Endothelial cell of umbilical vein (primary cell): ENCODE measurements around the gene BCL2. TPM values are rescaled to one million over a fixed set of nuclear protein-coding genes. Genes with fewer than 3 reads are reported as not detected.

Source experiments
- BruUV-seq: library from RNA; stranded (reverse); fragments of 400-500 nt; replicated peaks from 2 replicates; lab custom pipeline; 2021; lab: Mats Ljungman, UMichigan
- CTCF ChIA-PET: fragments of 300-600, 350-600 bp; sonication (Branson Sonifier 250); formaldehyde crosslinking; loops from one replicate; lab custom pipeline; 2021; ENCODE audit warnings: antibody characterized with exemption, inconsistent platforms; lab: Charles Lee
- POLR2A ChIA-PET: fragments of 300-600, 350-600 bp; sonication (Branson Sonifier 250); formaldehyde crosslinking; loops from one replicate; lab custom pipeline; 2021; ENCODE audit warnings: antibody characterized with exemption, inconsistent platforms; lab: Charles Lee
- DNase-seq: peaks from one replicate; pipeline ENCODE4 v3.0.0-alpha.2; 2011; ENCODE audit warnings: low read depth, low spot score
- FAIRE-seq: peaks from 2 replicates; lab custom pipeline; 2011; peaks lifted over from hg19 to GRCh38; lab: Jason Lieb, UNC
- H2AFZ ChIP-seq: 2 replicates; pipeline ENCODE4 v1.6.0; 2012; ENCODE audit warnings: low read depth, low read length, control low read depth, inconsistent platforms
- H3K27ac ChIP-seq: 2 replicates; pipeline ENCODE4 v1.5.1; 2011; ENCODE audit warnings: low read depth, mild to moderate bottlenecking, control low read depth, low read length, moderate library complexity; ENCODE audit not compliant: insufficient read depth
- H3K27me3 ChIP-seq, 2 experiments: 2 replicates each; pipeline versions ENCODE4 v1.6.0 to v1.6.1; 2011; ENCODE audit warnings: low read length in 2 of 2, mixed read lengths in 1 of 2; ENCODE audit not compliant: control insufficient read depth in 2 of 2, insufficient read depth in 2 of 2
- H3K36me3 ChIP-seq, 2 experiments: 2 replicates in 1 of 2; 3 replicates in 1 of 2; pipeline ENCODE4 v1.5.1; 2011; ENCODE audit warnings: low read length in 2 of 2, mild to moderate bottlenecking in 1 of 2, moderate library complexity in 1 of 2; ENCODE audit not compliant: control insufficient read depth in 2 of 2, insufficient read depth in 2 of 2; ENCODE audit errors: extremely low read depth in 1 of 2
- H3K4me1 ChIP-seq: 3 replicates; pipeline ENCODE4 v1.5.1; 2011; ENCODE audit warnings: mild to moderate bottlenecking, low read length; ENCODE audit not compliant: control insufficient read depth, insufficient read depth; ENCODE audit errors: extremely low read depth
- H3K4me2 ChIP-seq: 2 replicates; pipeline ENCODE4 v1.6.1; 2011; ENCODE audit warnings: low read length, control low read depth, mixed read lengths; ENCODE audit not compliant: insufficient read depth
- H3K4me3 ChIP-seq, 3 experiments: fragments of 200-600 bp in 1 of 3; sonication (generic), shearing (Covaris generic) in 1 of 3; replicated peaks in 1 of 3; 2 replicates each; pipeline ENCODE4 v1.5.1; 2011 to 2016; ENCODE audit warnings: control low read depth in 3 of 3, low read length in 3 of 3, mild to moderate bottlenecking in 2 of 3, inconsistent platforms in 1 of 3, low read depth in 1 of 3, moderate library complexity in 1 of 3; ENCODE audit not compliant: insufficient read depth in 1 of 3
- H3K79me2 ChIP-seq: 2 replicates; pipeline ENCODE4 v1.6.0; 2012; ENCODE audit warnings: low read length, inconsistent platforms; ENCODE audit not compliant: control insufficient read depth, insufficient read depth
- H3K9ac ChIP-seq: replicated peaks from 2 replicates; pipeline ENCODE3; 2011; ENCODE audit warnings: low read length, control low read depth; ENCODE audit not compliant: insufficient read depth; ENCODE audit errors: extremely low read depth
- H3K9me1 ChIP-seq: replicated peaks from 3 replicates; pipeline ENCODE4 v1.6.0; 2011; ENCODE audit warnings: mild to moderate bottlenecking, low read length; ENCODE audit not compliant: control insufficient read depth, insufficient read depth; ENCODE audit errors: extremely low read depth
- H3K9me3 ChIP-seq: replicated peaks from 2 replicates; pipeline ENCODE4 v1.5.1; 2012; ENCODE audit warnings: low read length, inconsistent platforms; ENCODE audit not compliant: control insufficient read depth, insufficient read depth
- H4K20me1 ChIP-seq: replicated peaks from 2 replicates; pipeline ENCODE3; 2011; ENCODE audit warnings: mild to moderate bottlenecking, low read length; ENCODE audit not compliant: control insufficient read depth, insufficient read depth; ENCODE audit errors: extremely low read depth
- CTCF ChIP-seq, 2 donors: IDR thresholded peaks; 1 replicate in 1 of 2; 2 replicates in 1 of 2; pipeline ENCODE4 v1.5.1; 2011; ENCODE audit warnings: low read length in 2 of 2, mild to moderate bottlenecking in 2 of 2, moderate library complexity in 2 of 2, control low read depth in 1 of 2, inconsistent platforms in 1 of 2, low read depth in 1 of 2; ENCODE audit not compliant: insufficient read depth in 1 of 2; ENCODE audit errors: extremely low read depth in 1 of 2
- EZH2 ChIP-seq: IDR thresholded peaks from 2 replicates; pipeline ENCODE4 v1.6.1; 2012; ENCODE audit warnings: borderline replicate concordance, low read depth, mild to moderate bottlenecking, moderate library complexity, low read length, inconsistent platforms; ENCODE audit not compliant: severe bottlenecking
- FOS ChIP-seq: IDR thresholded peaks from 2 replicates; pipeline ENCODE4 v1.6.1; 2011; ENCODE audit warnings: mild to moderate bottlenecking, low read length, moderate library complexity, borderline replicate concordance; ENCODE audit not compliant: insufficient read depth
- GATA2 ChIP-seq: IDR thresholded peaks from 2 replicates; pipeline ENCODE4 v1.7.0; 2011; ENCODE audit warnings: low read depth, mild to moderate bottlenecking, moderate library complexity, mixed read lengths, low read length; ENCODE audit not compliant: insufficient read length, insufficient read depth
- JUN ChIP-seq: IDR thresholded peaks from 2 replicates; pipeline ENCODE4 v1.6.1; 2011; ENCODE audit warnings: borderline replicate concordance, low read depth; ENCODE audit not compliant: insufficient read length, insufficient read depth
- MAX ChIP-seq: IDR thresholded peaks from 2 replicates; pipeline ENCODE4 v1.6.1; 2011; ENCODE audit not compliant: insufficient read depth, insufficient read length
- MYC ChIP-seq: IDR thresholded peaks from one replicate; pipeline ENCODE4 v1.6.1; 2011; ENCODE audit warnings: mild to moderate bottlenecking, low read depth, low read length
- POLR2A ChIP-seq: IDR thresholded peaks from 2 replicates; pipeline ENCODE4 v1.6.1; 2012; ENCODE audit warnings: low read depth, mild to moderate bottlenecking, control low read depth, low read length
- POLR2AphosphoS5 ChIP-seq: IDR thresholded peaks from 2 replicates; pipeline ENCODE4 v1.6.1; 2012; ENCODE audit warnings: low read depth, mild to moderate bottlenecking, control low read depth, low read length, moderate library complexity; ENCODE audit not compliant: insufficient read depth
- dilution Hi-C: fragments of 300-500 bp; cut with MboI; formaldehyde crosslinking; loops from one replicate; pipeline ENCODE4 v1.15.0; 2019; ENCODE audit warnings: low sequenced_read_pairs; ENCODE audit not compliant: extremely low pct_ligation_motif_present
- intact Hi-C: fragments of 100-400 bp; cut with micrococcal nuclease; formaldehyde crosslinking; loops from one replicate; pipeline ENCODE4 v1.10.0; 2022
- polyA plus RNA-seq, 4 experiments: library from polyadenylated mRNA; depleted of rRNA in 3 of 4; stranded (reverse) in 3 of 4; unstranded in 1 of 4; fragments of >200 nt; gene quantifications; 2 replicates each; pipeline versions ENCODE4 v1.2.1 to v1.2.3, GENCODE V29; 2011 to 2012; ENCODE audit warnings: missing spikeins in 1 of 4
- total RNA-seq: library from RNA; stranded (reverse); gene quantifications from 2 replicates; pipeline ENCODE4 v1.2.3, GENCODE V29; 2021

The BCL2 gene
- total and polyA plus RNA-seq, 2 donors (not counting 3 experiments of a cell fraction or from before 2014, with no cell fraction given): 0.35 to 5.0 TPM

- dilution Hi-C loops: no loop called here
Measured at GRCh38 chr18:63187223-63187574, 132.4 kb downstream of the BCL2 start.

More at GRCh38 chr18:63187223-63187574, 132.4 kb downstream of the BCL2 start:
- Histone ChIP-seq H3K9ac (no peak overlapping the region), H3K36me3 (no peaks in the 10 kb centered on the region), H3K9me3 (no peaks in the 10 kb centered on the region), H3K4me1 (no peaks in the 10 kb centered on the region), H2AFZ (no peak overlapping the region), H3K4me2 (no peak overlapping the region), H4K20me1 (no peaks in the 10 kb centered on the region), H3K9me1 (no peaks in the 10 kb centered on the region), H3K27me3 (peaks cover 0 to 2% of the 10 kb centered on the region in 2 experiments), H3K4me3 (no peak overlapping the region), H3K27ac (no peak overlapping the region), H3K79me2 (no peaks in the 10 kb centered on the region)
- TF ChIP-seq POLR2A: no peak
- no peak for TF ChIP-seq POLR2AphosphoS5
- no peak for TF ChIP-seq MAX
- no peak for TF ChIP-seq CTCF (IDR thresholded peaks at IDR 0.05; ENCODE audit: extremely low read depth in 1 of 2, insufficient read depth in 1 of 2, low read depth in 1 of 2, low read length in 2 of 2)
- TF ChIP-seq GATA2: no peak
- TF ChIP-seq JUN: no peak
- no peak for TF ChIP-seq FOS
- no peak for TF ChIP-seq MYC
- no peak for TF ChIP-seq EZH2
- ChIA-PET POLR2A (no interaction called here), CTCF (no interaction called here)
- no peak for DNase-seq
- BruUV-seq: no TSS peak
- no peak for FAIRE-seq
- intact Hi-C loops: no loop called here
